Middle frontal gyrus (tissue), 1 donor: ENCODE measurements around the gene SLC7A10.
"Not testable (repeated sequence)": the region's sequence is repeated elsewhere in the genome, so short reads cannot be mapped to it uniquely, and the experiment has no call there.

ENCODE experiments used
- DNase-seq: peaks from one replicate; pipeline ENCODE4 v3.0.0-alpha.2; 2015; ENCODE audit warnings: low spot score; ENCODE audit errors: extremely low spot score

SLC7A10 gene

GRCh38 chr19:33217881-33218280 is 7.8 kb downstream of the SLC7A10 start:
- DNase-seq: no peak

DNA sequence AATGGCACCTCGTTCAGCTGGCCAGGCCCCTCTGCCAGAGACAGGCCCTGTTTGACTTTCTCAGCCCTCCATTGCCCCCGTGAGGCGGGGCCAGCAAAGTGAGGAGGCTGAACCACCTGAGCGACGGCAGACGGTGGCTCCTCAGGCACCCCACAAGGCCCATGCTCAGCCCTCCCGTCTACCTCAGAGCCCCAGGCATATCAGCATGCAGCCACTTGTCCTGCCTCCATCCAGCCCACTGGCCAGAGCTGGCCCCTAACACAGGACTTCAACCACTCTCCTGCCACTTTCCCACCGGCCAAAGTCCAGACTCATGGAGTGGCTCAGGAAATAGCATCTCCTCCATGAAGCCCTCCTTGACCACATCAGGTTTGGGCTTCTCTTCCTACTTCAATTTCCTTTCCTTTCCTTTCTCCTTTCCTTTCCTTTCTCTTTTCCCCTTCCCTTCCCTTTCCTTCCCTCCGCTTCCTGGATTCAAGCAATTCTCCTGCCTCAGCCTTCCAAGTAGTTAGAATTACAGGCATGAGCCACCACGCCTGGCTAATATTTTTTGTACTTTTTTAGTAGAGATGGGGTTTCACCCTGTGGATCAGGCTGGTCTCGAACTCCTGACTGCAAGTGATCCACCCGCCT is 9.3 kb downstream of the SLC7A10 start:
- DNase-seq: no peak

- DNase-seq: no peak
Measured at GRCh38 chr19:33215438-33216197, 10.0 kb downstream of the SLC7A10 start.

DNA sequence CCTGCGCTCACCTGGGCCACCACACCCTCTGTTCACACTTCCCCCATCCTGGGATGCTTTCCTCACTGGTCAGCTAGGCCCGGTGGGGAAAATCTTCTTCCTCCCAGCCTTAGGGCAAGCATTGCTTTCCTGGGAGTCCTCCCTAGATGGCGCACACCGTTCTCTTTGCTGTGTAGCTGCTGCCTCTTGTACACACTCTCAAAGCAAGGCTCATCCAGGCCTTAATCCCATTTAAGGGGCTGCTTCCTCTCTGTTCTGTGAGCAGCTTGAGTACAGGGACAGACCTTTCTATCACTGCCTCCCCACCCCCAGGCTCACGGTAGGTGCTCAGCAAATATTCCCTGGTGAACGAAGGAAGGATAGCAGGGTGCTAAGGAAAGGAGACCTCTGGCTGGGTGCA is 11.1 kb downstream of the SLC7A10 start:
- DNase-seq: no peak

DNA sequence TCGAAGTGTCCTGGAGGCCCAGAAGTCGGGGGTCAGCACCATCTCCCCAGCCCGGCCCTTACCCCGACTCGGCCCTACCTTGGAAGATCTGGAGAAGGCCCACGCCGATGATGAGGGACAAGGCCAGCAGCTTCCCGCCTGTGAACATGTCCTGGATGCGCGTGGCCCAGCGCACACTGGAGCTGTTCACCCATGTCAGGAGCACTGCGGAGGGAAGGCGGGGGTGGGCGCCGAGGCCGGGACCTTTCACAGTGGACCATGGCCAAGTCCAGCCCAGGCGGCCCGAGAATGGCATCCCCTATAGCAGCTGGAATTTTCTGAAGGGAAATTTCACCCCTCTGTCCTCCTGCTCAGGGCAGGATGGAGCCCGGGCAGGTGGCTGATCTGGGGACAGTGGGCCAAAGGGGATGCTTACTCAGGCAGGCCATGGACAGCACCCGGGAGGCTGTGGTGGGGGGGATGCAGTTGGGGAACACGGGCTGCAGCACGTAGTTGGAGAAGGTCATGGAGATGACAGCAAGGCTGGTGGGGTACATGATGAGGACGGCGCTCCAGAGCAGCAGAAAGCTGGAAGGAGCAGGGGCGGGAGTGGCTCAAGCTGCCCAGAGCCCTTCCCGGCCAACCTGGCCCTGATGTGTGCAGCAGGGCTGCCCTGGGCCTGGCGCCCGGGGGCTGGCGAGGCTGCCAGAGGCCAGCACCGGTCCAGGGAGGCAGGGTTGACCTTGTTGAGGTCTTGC is 13.0 kb downstream of the SLC7A10 start:
- DNase-seq: no peak

DNA sequence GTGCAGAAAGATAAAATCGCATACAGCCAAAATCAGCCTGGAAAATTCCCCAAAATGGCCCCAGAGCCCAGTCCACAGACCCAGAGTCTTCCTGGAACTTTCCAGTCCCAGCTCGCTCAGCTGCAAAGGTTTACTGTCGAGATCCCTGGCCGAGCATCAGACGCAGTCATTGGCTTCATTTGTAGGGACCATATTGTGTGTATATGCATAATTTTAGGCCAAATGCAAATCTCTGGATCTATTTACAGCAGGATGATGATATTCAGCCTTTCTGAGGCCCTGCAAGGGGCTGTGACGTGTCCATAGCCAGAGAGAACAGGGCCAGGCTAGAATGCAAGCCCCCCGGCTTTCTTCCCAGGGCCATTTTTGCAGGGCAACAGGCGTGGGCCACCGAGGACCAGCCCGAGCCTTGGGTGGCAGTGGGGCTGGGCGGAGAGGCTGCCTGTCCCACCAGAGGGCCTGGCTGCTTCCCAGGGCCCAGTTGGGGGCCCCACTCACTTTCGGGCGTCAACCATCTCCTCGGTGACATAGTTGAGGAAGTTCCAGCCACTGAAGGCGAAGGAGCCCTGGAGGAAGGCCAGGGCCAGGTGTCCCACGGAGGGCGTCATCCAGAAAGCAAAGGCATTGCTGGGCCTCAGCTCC is 13.7 kb downstream of the SLC7A10 start:
- no peak for DNase-seq

DNA sequence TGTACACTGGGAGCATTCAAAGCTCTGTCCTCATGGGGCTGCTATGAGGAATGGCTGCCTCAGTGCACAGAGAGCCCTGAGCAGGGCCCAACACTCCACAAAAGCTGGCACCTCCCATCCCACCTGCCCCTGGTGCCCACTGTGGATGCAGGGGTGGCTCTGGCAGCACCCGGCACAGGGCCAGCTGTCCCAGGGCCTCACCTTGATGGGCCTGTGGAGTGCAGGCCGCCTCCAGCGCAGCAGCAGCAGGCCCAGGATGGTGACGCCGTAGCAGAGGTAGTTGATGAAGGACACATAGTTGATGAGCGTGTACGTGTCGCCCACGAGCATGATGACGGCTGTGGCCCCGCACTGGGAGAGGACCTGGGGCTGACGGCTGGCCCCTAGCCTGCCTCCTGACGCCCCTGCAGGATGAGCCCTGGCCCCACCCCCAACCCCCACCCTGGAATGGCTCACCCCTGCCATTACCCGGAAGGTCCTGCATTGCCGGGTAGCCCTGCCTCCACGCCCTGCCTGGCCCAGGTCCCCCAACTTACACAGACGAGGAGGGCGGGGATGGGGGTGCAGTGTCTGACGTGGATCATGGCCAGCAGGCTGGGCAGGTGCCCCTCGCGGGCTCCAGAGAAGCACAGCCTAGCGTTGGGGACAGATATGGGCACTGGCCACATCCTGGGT is 15.2 kb downstream of the SLC7A10 start:
- DNase-seq: no peak

- DNase-seq: not testable (repeated sequence)
Measured at GRCh38 chr19:33209850-33210230, 15.8 kb downstream of the SLC7A10 start.

GRCh38 chr19:33208904-33209849 is 16.5 kb downstream of the SLC7A10 start:
- DNase-seq: no peak

- no peak for DNase-seq
Measured at GRCh38 chr19:33208371-33208895, 17.2 kb downstream of the SLC7A10 start.

- no peak for DNase-seq
Measured at GRCh38 chr19:33207903-33208302, 17.7 kb downstream of the SLC7A10 start.

GRCh38 chr19:33207040-33207620 is 18.5 kb downstream of the SLC7A10 start:
- no peak for DNase-seq

DNA sequence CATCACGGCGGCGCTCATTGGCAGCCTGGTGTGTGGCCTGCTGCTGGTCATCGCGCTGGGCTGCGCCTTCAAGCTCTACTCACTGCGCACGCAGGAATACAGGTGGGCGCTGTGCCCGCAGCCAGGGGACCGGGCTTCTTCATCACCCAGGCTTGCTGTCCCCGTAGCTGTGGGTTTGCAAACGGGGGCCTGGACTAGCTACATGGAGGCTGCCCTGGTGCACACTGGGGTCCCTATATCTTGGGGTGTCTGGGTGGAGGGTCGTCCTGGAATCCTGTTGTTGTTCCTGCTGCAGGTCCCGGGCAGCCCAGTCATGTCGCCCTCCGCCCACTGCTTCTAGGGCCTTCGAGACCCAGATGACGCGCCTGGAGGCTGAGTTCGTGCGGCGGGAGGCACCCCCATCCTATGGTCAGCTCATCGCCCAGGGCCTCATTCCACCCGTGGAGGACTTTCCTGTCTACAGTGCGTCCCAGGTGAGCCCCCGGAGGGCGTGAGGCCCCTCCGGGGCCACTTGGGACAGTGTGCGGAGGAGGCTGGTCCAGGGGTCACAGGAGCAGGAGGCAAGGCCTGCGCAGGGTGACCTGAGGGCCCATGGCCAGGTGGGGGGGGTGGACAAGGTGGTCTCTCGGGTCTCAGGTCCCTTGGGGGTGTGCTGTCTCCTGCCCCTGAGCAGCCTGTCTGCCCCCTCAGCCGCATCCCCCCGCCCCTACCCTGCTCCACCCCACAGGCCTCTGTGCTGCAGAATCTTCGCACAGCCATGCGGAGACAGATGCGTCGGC is 19.2 kb downstream of the SLC7A10 start:
- DNase-seq: no peak

- no peak for DNase-seq
Measured at GRCh38 chr19:33205531-33206260, 20.0 kb downstream of the SLC7A10 start.

DNA sequence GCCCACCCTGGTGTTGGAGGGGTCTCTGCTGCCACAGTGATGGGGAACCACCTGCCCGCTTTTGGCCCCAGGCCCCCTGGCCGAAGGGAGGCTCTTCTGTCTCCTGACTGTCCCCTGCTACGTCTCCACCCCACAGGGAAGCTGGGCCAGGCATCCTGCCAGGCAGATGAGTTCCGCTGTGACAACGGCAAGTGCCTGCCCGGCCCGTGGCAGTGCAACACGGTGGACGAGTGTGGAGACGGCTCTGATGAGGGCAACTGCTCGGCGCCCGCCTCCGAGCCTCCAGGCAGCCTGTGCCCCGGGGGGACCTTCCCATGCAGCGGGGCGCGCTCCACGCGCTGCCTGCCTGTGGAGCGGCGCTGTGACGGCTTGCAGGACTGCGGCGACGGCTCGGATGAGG is 20.5 kb downstream of the SLC7A10 start:
- DNase-seq: no peak

DNA sequence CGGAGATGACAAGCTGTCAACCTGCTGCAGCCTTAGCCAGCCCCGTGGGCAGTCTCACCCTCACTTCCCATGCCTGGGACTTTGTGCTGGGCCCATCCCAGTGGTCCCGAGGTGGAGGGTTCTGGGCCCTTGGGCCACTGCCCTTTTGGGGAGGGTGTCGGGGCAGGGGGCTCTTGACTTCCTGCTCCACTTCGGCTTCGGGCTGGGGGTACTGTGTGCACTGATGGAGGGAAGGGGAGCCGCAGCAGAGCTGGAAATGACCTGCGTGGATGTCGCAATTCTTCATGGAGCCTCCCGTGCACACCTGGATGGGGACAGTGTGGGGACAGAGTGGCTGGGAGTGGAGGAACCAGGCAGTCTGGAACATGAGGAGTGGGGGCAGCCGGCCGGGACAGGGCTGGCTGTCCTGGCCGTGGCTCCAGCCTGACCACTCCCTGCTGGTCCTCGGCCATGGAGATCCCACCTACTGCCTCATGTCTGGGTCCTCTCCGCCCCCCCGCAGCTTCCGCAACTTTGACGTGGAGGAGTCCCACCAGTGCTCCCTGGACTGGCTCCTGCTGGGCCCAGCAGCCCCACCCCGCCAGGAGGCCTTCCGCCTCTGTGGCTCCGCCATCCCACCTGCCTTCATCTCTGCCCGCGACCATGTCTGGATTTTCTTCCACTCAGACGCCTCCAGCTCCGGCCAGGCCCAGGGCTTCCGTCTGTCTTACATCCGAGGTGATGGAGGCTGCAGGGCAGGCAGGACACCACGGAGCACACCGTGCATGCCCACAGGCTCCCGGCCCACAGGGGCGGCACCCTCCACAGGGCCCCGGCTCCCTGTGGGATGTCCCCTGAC is 21.3 kb downstream of the SLC7A10 start:
- DNase-seq: no peak

DNA sequence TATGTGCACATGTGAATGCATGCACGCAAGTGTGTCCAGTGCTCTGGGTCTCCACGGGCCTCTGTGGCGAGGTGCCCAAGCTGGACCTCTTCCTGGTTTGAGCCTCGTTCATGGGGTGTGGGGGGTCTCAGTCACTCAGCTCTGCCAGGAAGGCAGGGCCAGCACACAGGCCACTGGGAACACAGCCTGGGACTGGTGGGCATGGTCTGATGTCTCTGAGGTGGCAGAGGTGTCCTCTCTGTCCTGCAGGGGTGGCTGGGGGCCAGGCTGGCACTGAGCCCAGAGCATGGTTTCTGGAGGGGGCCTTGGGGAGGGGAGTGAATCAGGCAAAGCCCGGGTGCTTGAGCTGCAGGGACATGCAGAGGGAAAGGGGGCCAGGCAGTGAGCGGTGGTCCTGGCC is 22.1 kb downstream of the SLC7A10 start:
- no peak for DNase-seq
